Activated CD4-positive, alpha-beta T cell treated with anti-CD3 and anti-CD28 coated beads, Interleukin-2, Interleukin-4, amounts not matched to agents 100 ng/mL and 50 ng/mL, durations not matched to agents 16 hours and 8 hours (primary cell): ENCODE measurements around the gene ALS2CL.
"Not testable (repeated sequence)": the region's sequence is repeated elsewhere in the genome, so short reads cannot be mapped to it uniquely, and the experiment has no call there.

Experiments used
- DNase-seq: peaks from one replicate; pipeline ENCODE4 v3.0.0-alpha.2; 2020; ENCODE audit warnings: low spot score

ALS2CL gene

GRCh38 chr3:46693038-46693891 lies at the start of gene ALS2CL:
ALS2CL (minus strand) TSS chr3:46693679; CDS start chr3:46689440, 4,239 bp downstream.
- peak; percentile 15 for DNase-seq

- no peak for DNase-seq
Measured at GRCh38 chr3:46742992-46743585, 49.6 kb upstream of the ALS2CL start.

GRCh38 chr3:46739565-46739964 lies 46.1 kb upstream of the ALS2CL start:
- not testable (repeated sequence) for DNase-seq

- DNase-seq = no peak
Measured at GRCh38 chr3:46737329-46737731, 43.9 kb upstream of the ALS2CL start.

- no peak for DNase-seq
Measured at GRCh38 chr3:46736006-46736872, 42.8 kb upstream of the ALS2CL start.

GRCh38 chr3:46734773-46735172 lies 41.3 kb upstream of the ALS2CL start:
- no peak for DNase-seq

GRCh38 chr3:46733026-46733800 lies 39.7 kb upstream of the ALS2CL start:
- DNase-seq = no peak

GRCh38 chr3:46731795-46732194 lies 38.3 kb upstream of the ALS2CL start:
- peak; percentile 46 for DNase-seq

- DNase-seq = no peak
Measured at GRCh38 chr3:46730819-46731218, 37.3 kb upstream of the ALS2CL start.

GRCh38 chr3:46729038-46729437 lies 35.6 kb upstream of the ALS2CL start:
- no peak for DNase-seq

GRCh38 chr3:46725621-46726314 lies 32.3 kb upstream of the ALS2CL start:
- no peak for DNase-seq

GRCh38 chr3:46724424-46724823 lies 30.9 kb upstream of the ALS2CL start:
- peak; percentile 48 for DNase-seq

- no peak for DNase-seq
Measured at GRCh38 chr3:46722443-46722842, 29.0 kb upstream of the ALS2CL start.

GRCh38 chr3:46721009-46721408 lies 27.5 kb upstream of the ALS2CL start:
- no peak for DNase-seq

- DNase-seq = no peak
Measured at GRCh38 chr3:46719735-46720271, 26.3 kb upstream of the ALS2CL start.

- no peak for DNase-seq
Measured at GRCh38 chr3:46719044-46719565, 25.6 kb upstream of the ALS2CL start.

- DNase-seq = peak; percentile 33
Measured at GRCh38 chr3:46717447-46718231, 24.2 kb upstream of the ALS2CL start, which contains the start of gene PRSS50. PRSS50 (minus strand) TSS chr3:46717869; CDS start chr3:46717824, 45 bp downstream.

GRCh38 chr3:46716461-46717441 lies 23.3 kb upstream of the ALS2CL start:
- DNase-seq = no peak
